ENCODE measurements around the gene NPIPB13. TPM values are rescaled to one million over a fixed set of nuclear protein-coding genes. Genes with fewer than 3 reads are reported as not detected.
"Not testable (repeated sequence)": the region's sequence is repeated elsewhere in the genome, so short reads cannot be mapped to it uniquely, and the experiment has no call there.

NPIPB13 gene
- 1.7 and 1.9 TPM in 2 replicates for polyA plus RNA-seq (2013)

GRCh38 chr16:30248379-30248778 lies at the start of gene NPIPB13:
TSS of gene NPIPB13 (minus strand) at chr16:30248479. CDS start at chr16:30245573, 2,906 bp downstream.
- WGBS (ENCODE audit: extremely low coverage, insufficient coverage, insufficient read length) = no CpG with 5 or more reads among the region's 4 CpGs
- not testable (repeated sequence) for H2BK5ac ChIP-seq (ENCODE audit: low read depth, low read length, poor library complexity); H3K14ac ChIP-seq (ENCODE audit: low read length); H3K27me3 ChIP-seq (ENCODE audit: insufficient read depth, low read length); H3K18ac ChIP-seq (ENCODE audit: low read length); H3K4me2 ChIP-seq (ENCODE audit: low read length); H2BK120ac ChIP-seq (ENCODE audit: insufficient read depth, low read length, poor library complexity); H3K79me2 ChIP-seq (ENCODE audit: control insufficient read depth, insufficient read depth, low read length, poor library complexity); H3K23ac ChIP-seq (ENCODE audit: low read length); H3K4me1 ChIP-seq (ENCODE audit: control insufficient read depth in 1 of 2, insufficient read depth in 2 of 2, low read length in 2 of 2); H4K91ac ChIP-seq (ENCODE audit: low read depth, low read length); H3K4me3 ChIP-seq (ENCODE audit: low read depth, low read length); H3K9ac ChIP-seq (ENCODE audit: low read length); H3K36me3 ChIP-seq (ENCODE audit: control insufficient read depth in 1 of 2, insufficient read depth in 2 of 2, low read length in 2 of 2); DNase-seq; H4K12ac ChIP-seq (ENCODE audit: low read depth, low read length); H4K8ac ChIP-seq (ENCODE audit: low read depth, low read length); H2AFZ ChIP-seq (ENCODE audit: insufficient read depth, low read length, poor library complexity); H2AK5ac ChIP-seq (ENCODE audit: low read length); H3K4ac ChIP-seq (ENCODE audit: low read depth, low read length); H2BK12ac ChIP-seq (ENCODE audit: low read length); H3K79me1 ChIP-seq (ENCODE audit: low read length); H3K27ac ChIP-seq (ENCODE audit: low read depth, low read length); H3K9me3 ChIP-seq (ENCODE audit: insufficient read depth, low read depth, low read length)

- H3K9ac ChIP-seq (ENCODE audit: low read length); H3K27me3 ChIP-seq (ENCODE audit: insufficient read depth, low read length); H3K4me3 ChIP-seq (ENCODE audit: low read depth, low read length); H3K14ac ChIP-seq (ENCODE audit: low read length); H2AFZ ChIP-seq (ENCODE audit: insufficient read depth, low read length, poor library complexity); DNase-seq; H2AK5ac ChIP-seq (ENCODE audit: low read length); H3K4me2 ChIP-seq (ENCODE audit: low read length); H3K18ac ChIP-seq (ENCODE audit: low read length); H3K36me3 ChIP-seq (ENCODE audit: control insufficient read depth in 1 of 2, insufficient read depth in 2 of 2, low read length in 2 of 2); H3K4ac ChIP-seq (ENCODE audit: low read depth, low read length); H3K4me1 ChIP-seq (ENCODE audit: control insufficient read depth in 1 of 2, insufficient read depth in 2 of 2, low read length in 2 of 2); H3K79me1 ChIP-seq (ENCODE audit: low read length); H3K27ac ChIP-seq (ENCODE audit: low read depth, low read length); H4K12ac ChIP-seq (ENCODE audit: low read depth, low read length); H2BK120ac ChIP-seq (ENCODE audit: insufficient read depth, low read length, poor library complexity); H4K8ac ChIP-seq (ENCODE audit: low read depth, low read length); H2BK5ac ChIP-seq (ENCODE audit: low read depth, low read length, poor library complexity); H4K91ac ChIP-seq (ENCODE audit: low read depth, low read length); H3K79me2 ChIP-seq (ENCODE audit: control insufficient read depth, insufficient read depth, low read length, poor library complexity); H3K9me3 ChIP-seq (ENCODE audit: insufficient read depth, low read depth, low read length); H2BK12ac ChIP-seq (ENCODE audit: low read length); H3K23ac ChIP-seq (ENCODE audit: low read length): not testable (repeated sequence)
- WGBS (ENCODE audit: extremely low coverage, insufficient coverage, insufficient read length) = no CpG with 5 or more reads among the region's 10 CpGs
These were observed 34.1 kb upstream of the NPIPB13 start for GRCh38 chr16:30282357-30282756.

- no CpG with 5 or more reads among the region's 3 CpGs for WGBS (ENCODE audit: extremely low coverage, insufficient coverage, insufficient read length)
These were observed 30.2 kb upstream of the NPIPB13 start for GRCh38 chr16:30278523-30278922.

GRCh38 chr16:30217082-30217481 lies 31.2 kb downstream of the NPIPB13 start:
- not testable (repeated sequence) for DNase-seq; H3K27ac ChIP-seq (ENCODE audit: low read depth, low read length); H2BK120ac ChIP-seq (ENCODE audit: insufficient read depth, low read length, poor library complexity); H3K18ac ChIP-seq (ENCODE audit: low read length); H3K27me3 ChIP-seq (ENCODE audit: insufficient read depth, low read length); H3K4me1 ChIP-seq (ENCODE audit: control insufficient read depth in 1 of 2, insufficient read depth in 2 of 2, low read length in 2 of 2); H2AFZ ChIP-seq (ENCODE audit: insufficient read depth, low read length, poor library complexity); H4K8ac ChIP-seq (ENCODE audit: low read depth, low read length); H3K14ac ChIP-seq (ENCODE audit: low read length); H3K23ac ChIP-seq (ENCODE audit: low read length); H3K79me1 ChIP-seq (ENCODE audit: low read length); H3K79me2 ChIP-seq (ENCODE audit: control insufficient read depth, insufficient read depth, low read length, poor library complexity); H2BK5ac ChIP-seq (ENCODE audit: low read depth, low read length, poor library complexity); H3K36me3 ChIP-seq (ENCODE audit: control insufficient read depth in 1 of 2, insufficient read depth in 2 of 2, low read length in 2 of 2); H2BK12ac ChIP-seq (ENCODE audit: low read length); H2AK5ac ChIP-seq (ENCODE audit: low read length); H3K4me3 ChIP-seq (ENCODE audit: low read depth, low read length); H4K91ac ChIP-seq (ENCODE audit: low read depth, low read length); H3K9ac ChIP-seq (ENCODE audit: low read length); H4K12ac ChIP-seq (ENCODE audit: low read depth, low read length); H3K4ac ChIP-seq (ENCODE audit: low read depth, low read length); H3K9me3 ChIP-seq (ENCODE audit: insufficient read depth, low read depth, low read length); H3K4me2 ChIP-seq (ENCODE audit: low read length)
- no CpG with 5 or more reads among the region's 5 CpGs for WGBS (ENCODE audit: extremely low coverage, insufficient coverage, insufficient read length)

More at GRCh38 chr16:30278523-30278922, 30.2 kb upstream of the NPIPB13 start:
- not testable (repeated sequence) for H4K8ac ChIP-seq (ENCODE audit: low read depth, low read length); H3K27me3 ChIP-seq (ENCODE audit: insufficient read depth, low read length); H2BK12ac ChIP-seq (ENCODE audit: low read length); H3K18ac ChIP-seq (ENCODE audit: low read length); H2AFZ ChIP-seq (ENCODE audit: insufficient read depth, low read length, poor library complexity); DNase-seq; H4K12ac ChIP-seq (ENCODE audit: low read depth, low read length); H2AK5ac ChIP-seq (ENCODE audit: low read length); H2BK120ac ChIP-seq (ENCODE audit: insufficient read depth, low read length, poor library complexity); H3K9me3 ChIP-seq (ENCODE audit: insufficient read depth, low read depth, low read length); H3K36me3 ChIP-seq (ENCODE audit: control insufficient read depth in 1 of 2, insufficient read depth in 2 of 2, low read length in 2 of 2); H3K79me2 ChIP-seq (ENCODE audit: control insufficient read depth, insufficient read depth, low read length, poor library complexity); H3K4me2 ChIP-seq (ENCODE audit: low read length); H2BK5ac ChIP-seq (ENCODE audit: low read depth, low read length, poor library complexity); H3K4me3 ChIP-seq (ENCODE audit: low read depth, low read length); H3K27ac ChIP-seq (ENCODE audit: low read depth, low read length); H3K4me1 ChIP-seq (ENCODE audit: control insufficient read depth in 1 of 2, insufficient read depth in 2 of 2, low read length in 2 of 2); H3K79me1 ChIP-seq (ENCODE audit: low read length); H3K4ac ChIP-seq (ENCODE audit: low read depth, low read length); H3K14ac ChIP-seq (ENCODE audit: low read length); H3K9ac ChIP-seq (ENCODE audit: low read length); H3K23ac ChIP-seq (ENCODE audit: low read length); H4K91ac ChIP-seq (ENCODE audit: low read depth, low read length)
